ENCODE results near the gene OLFML2A.

OLFML2A gene

GRCh38 chr9:124749284-124749683, 27.6 kb upstream of the OLFML2A start:
- Histone ChIP-seq H3K4me3 (ENCODE audit: low read length) (no peak overlapping the region), H3K9ac (ENCODE audit: low read length) (no peak overlapping the region), H3K36me3 (ENCODE audit: control insufficient read depth, insufficient read depth, low read length) (no peaks in the 10 kb centered on the region), H3K27me3 (ENCODE audit: control insufficient read depth, insufficient read depth, low read length) (no peaks in the 10 kb centered on the region), H3K9me3 (ENCODE audit: control insufficient read depth, low read length) (no peaks in the 10 kb centered on the region), H3K4me1 (ENCODE audit: control insufficient read depth, insufficient read depth, low read length) (no peaks in the 10 kb centered on the region)

- H3K9me3 ChIP-seq (ENCODE audit: control insufficient read depth, low read length): no peaks in the 10 kb centered on the region
- H3K4me1 ChIP-seq (ENCODE audit: control insufficient read depth, insufficient read depth, low read length): no peaks in the 10 kb centered on the region
- no peaks in the 10 kb centered on the region for H3K27me3 ChIP-seq (ENCODE audit: control insufficient read depth, insufficient read depth, low read length)
- no peak overlapping the region for H3K9ac ChIP-seq (ENCODE audit: low read length)
- H3K36me3 ChIP-seq (ENCODE audit: control insufficient read depth, insufficient read depth, low read length): no peaks in the 10 kb centered on the region
- H3K4me3 ChIP-seq (ENCODE audit: low read length): no peak overlapping the region
Observed at GRCh38 chr9:124749781-124750180, 27.2 kb upstream of the OLFML2A start.

- no peak overlapping the region for H3K4me3 ChIP-seq (ENCODE audit: low read length)
- peaks cover 17% of the 10 kb centered on the region for H3K27me3 ChIP-seq (ENCODE audit: control insufficient read depth, insufficient read depth, low read length)
- no peaks in the 10 kb centered on the region for H3K4me1 ChIP-seq (ENCODE audit: control insufficient read depth, insufficient read depth, low read length)
- no peaks in the 10 kb centered on the region for H3K36me3 ChIP-seq (ENCODE audit: control insufficient read depth, insufficient read depth, low read length)
- H3K9me3 ChIP-seq (ENCODE audit: control insufficient read depth, low read length): no peaks in the 10 kb centered on the region
- H3K9ac ChIP-seq (ENCODE audit: low read length): no peak overlapping the region
Observed at GRCh38 chr9:124752967-124753366, 24.0 kb upstream of the OLFML2A start.

GRCh38 chr9:124754289-124754688, 22.6 kb upstream of the OLFML2A start:
- peaks cover 21% of the 10 kb centered on the region for H3K27me3 ChIP-seq (ENCODE audit: control insufficient read depth, insufficient read depth, low read length)

GRCh38 chr9:124755061-124755460, 21.9 kb upstream of the OLFML2A start:
- Histone ChIP-seq H3K36me3 (ENCODE audit: control insufficient read depth, insufficient read depth, low read length) (no peaks in the 10 kb centered on the region), H3K4me1 (ENCODE audit: control insufficient read depth, insufficient read depth, low read length) (no peaks in the 10 kb centered on the region), H3K9me3 (ENCODE audit: control insufficient read depth, low read length) (no peaks in the 10 kb centered on the region), H3K27me3 (ENCODE audit: control insufficient read depth, insufficient read depth, low read length) (peaks cover 21% of the 10 kb centered on the region), H3K4me3 (ENCODE audit: low read length) (no peak overlapping the region), H3K9ac (ENCODE audit: low read length) (no peak overlapping the region)

More at GRCh38 chr9:124754289-124754688, 22.6 kb upstream of the OLFML2A start:
- H3K4me1 ChIP-seq (ENCODE audit: control insufficient read depth, insufficient read depth, low read length): no peaks in the 10 kb centered on the region
- no peaks in the 10 kb centered on the region for H3K36me3 ChIP-seq (ENCODE audit: control insufficient read depth, insufficient read depth, low read length)
- H3K9ac ChIP-seq (ENCODE audit: low read length): no peak overlapping the region
- H3K9me3 ChIP-seq (ENCODE audit: control insufficient read depth, low read length): no peaks in the 10 kb centered on the region
- no peak overlapping the region for H3K4me3 ChIP-seq (ENCODE audit: low read length)

GRCh38 chr9:124756011-124756410, 20.9 kb upstream of the OLFML2A start:
- no peak overlapping the region for H3K9ac ChIP-seq (ENCODE audit: low read length)
- no peaks in the 10 kb centered on the region for H3K36me3 ChIP-seq (ENCODE audit: control insufficient read depth, insufficient read depth, low read length)
- H3K4me1 ChIP-seq (ENCODE audit: control insufficient read depth, insufficient read depth, low read length): no peaks in the 10 kb centered on the region
- no peak overlapping the region for H3K4me3 ChIP-seq (ENCODE audit: low read length)
- H3K9me3 ChIP-seq (ENCODE audit: control insufficient read depth, low read length): no peaks in the 10 kb centered on the region
- peaks cover 21% of the 10 kb centered on the region for H3K27me3 ChIP-seq (ENCODE audit: control insufficient read depth, insufficient read depth, low read length)

GRCh38 chr9:124757616-124758015, 19.3 kb upstream of the OLFML2A start:
- Histone ChIP-seq H3K4me3 (ENCODE audit: low read length) (no peak overlapping the region), H3K9ac (ENCODE audit: low read length) (no peak overlapping the region), H3K4me1 (ENCODE audit: control insufficient read depth, insufficient read depth, low read length) (no peaks in the 10 kb centered on the region), H3K27me3 (ENCODE audit: control insufficient read depth, insufficient read depth, low read length) (peaks cover 21% of the 10 kb centered on the region), H3K9me3 (ENCODE audit: control insufficient read depth, low read length) (no peaks in the 10 kb centered on the region), H3K36me3 (ENCODE audit: control insufficient read depth, insufficient read depth, low read length) (no peaks in the 10 kb centered on the region)

- Histone ChIP-seq H3K9ac (ENCODE audit: low read length) (no peak overlapping the region), H3K4me1 (ENCODE audit: control insufficient read depth, insufficient read depth, low read length) (no peaks in the 10 kb centered on the region), H3K27me3 (ENCODE audit: control insufficient read depth, insufficient read depth, low read length) (peaks cover 21% of the 10 kb centered on the region), H3K4me3 (ENCODE audit: low read length) (no peak overlapping the region), H3K9me3 (ENCODE audit: control insufficient read depth, low read length) (no peaks in the 10 kb centered on the region), H3K36me3 (ENCODE audit: control insufficient read depth, insufficient read depth, low read length) (no peaks in the 10 kb centered on the region)
Observed at GRCh38 chr9:124758061-124758460, 18.9 kb upstream of the OLFML2A start.

- Histone ChIP-seq H3K27me3 (ENCODE audit: control insufficient read depth, insufficient read depth, low read length) (peaks cover 21% of the 10 kb centered on the region), H3K4me1 (ENCODE audit: control insufficient read depth, insufficient read depth, low read length) (no peaks in the 10 kb centered on the region), H3K4me3 (ENCODE audit: low read length) (no peak overlapping the region), H3K9ac (ENCODE audit: low read length) (no peak overlapping the region), H3K9me3 (ENCODE audit: control insufficient read depth, low read length) (no peaks in the 10 kb centered on the region), H3K36me3 (ENCODE audit: control insufficient read depth, insufficient read depth, low read length) (no peaks in the 10 kb centered on the region)
Observed at GRCh38 chr9:124758691-124759090, 18.2 kb upstream of the OLFML2A start.

GRCh38 chr9:124759327-124759726, 17.6 kb upstream of the OLFML2A start:
- Histone ChIP-seq H3K9ac (ENCODE audit: low read length) (no peak overlapping the region), H3K4me1 (ENCODE audit: control insufficient read depth, insufficient read depth, low read length) (no peaks in the 10 kb centered on the region), H3K27me3 (ENCODE audit: control insufficient read depth, insufficient read depth, low read length) (peaks cover 21% of the 10 kb centered on the region), H3K4me3 (ENCODE audit: low read length) (no peak overlapping the region), H3K9me3 (ENCODE audit: control insufficient read depth, low read length) (no peaks in the 10 kb centered on the region), H3K36me3 (ENCODE audit: control insufficient read depth, insufficient read depth, low read length) (no peaks in the 10 kb centered on the region)

- peaks cover 21% of the 10 kb centered on the region for H3K27me3 ChIP-seq (ENCODE audit: control insufficient read depth, insufficient read depth, low read length)
- no peaks in the 10 kb centered on the region for H3K4me1 ChIP-seq (ENCODE audit: control insufficient read depth, insufficient read depth, low read length)
- H3K9ac ChIP-seq (ENCODE audit: low read length): no peak overlapping the region
- H3K4me3 ChIP-seq (ENCODE audit: low read length): no peak overlapping the region
- no peaks in the 10 kb centered on the region for H3K9me3 ChIP-seq (ENCODE audit: control insufficient read depth, low read length)
- no peaks in the 10 kb centered on the region for H3K36me3 ChIP-seq (ENCODE audit: control insufficient read depth, insufficient read depth, low read length)
Observed at GRCh38 chr9:124760719-124761118, 16.2 kb upstream of the OLFML2A start.

- Histone ChIP-seq H3K36me3 (ENCODE audit: control insufficient read depth, insufficient read depth, low read length) (no peaks in the 10 kb centered on the region), H3K9ac (ENCODE audit: low read length) (no peak overlapping the region), H3K4me3 (ENCODE audit: low read length) (no peak overlapping the region), H3K27me3 (ENCODE audit: control insufficient read depth, insufficient read depth, low read length) (peaks cover 17% of the 10 kb centered on the region), H3K4me1 (ENCODE audit: control insufficient read depth, insufficient read depth, low read length) (no peaks in the 10 kb centered on the region), H3K9me3 (ENCODE audit: control insufficient read depth, low read length) (no peaks in the 10 kb centered on the region)
Observed at GRCh38 chr9:124761196-124761595, 15.7 kb upstream of the OLFML2A start.

- Histone ChIP-seq H3K27me3 (ENCODE audit: control insufficient read depth, insufficient read depth, low read length) (peaks cover 14% of the 10 kb centered on the region), H3K9me3 (ENCODE audit: control insufficient read depth, low read length) (no peaks in the 10 kb centered on the region), H3K9ac (ENCODE audit: low read length) (no peak overlapping the region), H3K4me1 (ENCODE audit: control insufficient read depth, insufficient read depth, low read length) (no peaks in the 10 kb centered on the region), H3K36me3 (ENCODE audit: control insufficient read depth, insufficient read depth, low read length) (no peaks in the 10 kb centered on the region), H3K4me3 (ENCODE audit: low read length) (no peak overlapping the region)
Observed at GRCh38 chr9:124761710-124762109, 15.2 kb upstream of the OLFML2A start.

Data from mucosa of stomach (tissue), 1 donor.